Suprapubic skin (tissue), 4 donors: ENCODE results near the gene DBI. TPM values are rescaled to one million over a fixed set of nuclear protein-coding genes. Genes with fewer than 3 reads are reported as not detected.

Experiments
- DNase-seq, 2 donors: peaks; one replicate each; pipeline ENCODE4 v3.0.0-alpha.2; 2019; ENCODE audit warnings: low spot score in 2 of 2
- H3K27ac ChIP-seq: fragments of 200-600 bp; sonication (generic); one replicate; pipeline ENCODE4 v1.5.1; 2019
- H3K27me3 ChIP-seq: fragments of 200-600 bp; sonication (generic); one replicate; pipeline ENCODE4 v1.5.1; 2019
- H3K36me3 ChIP-seq: fragments of 200-600 bp; sonication (generic); one replicate; pipeline ENCODE4 v1.5.1; 2019
- H3K4me1 ChIP-seq: fragments of 200-600 bp; sonication (generic); one replicate; pipeline ENCODE4 v1.5.1; 2019
- H3K4me3 ChIP-seq: fragments of 200-600 bp; sonication (generic); one replicate; pipeline ENCODE4 v1.5.1; 2019; ENCODE audit warnings: mild to moderate bottlenecking
- H3K9me3 ChIP-seq: fragments of 200-600 bp; sonication (generic); one replicate; pipeline ENCODE4 v1.5.1; 2019
- CTCF ChIP-seq, 2 donors: fragments of 200-600 bp in 1 of 2; fragments of 450-650 bp in 1 of 2; sonication (generic) in 1 of 2; IDR thresholded peaks; one replicate each; pipeline ENCODE4 v1.5.1; 2016 to 2019; ENCODE audit warnings: antibody characterized with exemption in 2 of 2, mild to moderate bottlenecking in 1 of 2, moderate library complexity in 1 of 2
- EP300 ChIP-seq: sonication (generic); formaldehyde crosslinking; IDR thresholded peaks from one replicate; pipeline ENCODE4 v1.6.1; 2017; ENCODE audit warnings: antibody characterized with exemption
- POLR2A ChIP-seq, 2 donors: fragments of 450-650 bp; IDR thresholded peaks; one replicate each; pipeline ENCODE4 v1.6.1; 2017; ENCODE audit warnings: antibody characterized with exemption in 2 of 2, mild to moderate bottlenecking in 2 of 2, moderate library complexity in 2 of 2
- POLR2AphosphoS5 ChIP-seq, 3 donors: sonication (generic); formaldehyde crosslinking; IDR thresholded peaks; one replicate each; pipeline ENCODE4 v1.6.1; 2017; ENCODE audit warnings: antibody characterized with exemption in 3 of 3
- WGBS: methylation state at CpG from one replicate; pipeline ENCODE4 v1.1.5; 2018; 5-methylcytosine and 5-hydroxymethylcytosine counted together
- total RNA-seq, 4 donors: library from RNA; depleted of rRNA; stranded (reverse); fragments of >200 nt; gene quantifications; one replicate each; pipeline ENCODE4 v1.1.0, GENCODE V29; 2016

Gene DBI
- total RNA-seq, 4 donors from 2014 or later, result 242 to 376 (median 273) TPM

GRCh38 chr2:119377993-119378345, 11.2 kb downstream of the DBI start:
- TF ChIP-seq POLR2A (IDR thresholded peaks at IDR 0.05), result no peak
- TF ChIP-seq EP300, result no peak
- TF ChIP-seq CTCF (IDR thresholded peaks at IDR 0.05), result no peak
- no peak for TF ChIP-seq POLR2AphosphoS5 (IDR thresholded peaks at IDR 0.05)
- Histone ChIP-seq H3K4me1 (peaks cover 7% of the 10 kb centered on the region), H3K27me3 (no peaks in the 10 kb centered on the region), H3K36me3 (peaks cover 14% of the 10 kb centered on the region), H3K9me3 (no peaks in the 10 kb centered on the region), H3K27ac (no peak overlapping the region), H3K4me3 (no peak overlapping the region)
- WGBS, result 61% methylated on average over 5 of the region's 5 CpGs
- no peak for DNase-seq

GRCh38 chr2:119378566-119378965, 11.8 kb downstream of the DBI start:
- 95% methylated on average over 6 of the region's 6 CpGs for WGBS
- H3K4me1 ChIP-seq, result peaks cover 13% of the 10 kb centered on the region
- H3K27me3 ChIP-seq, result no peaks in the 10 kb centered on the region
- no peak overlapping the region for H3K4me3 ChIP-seq
- DNase-seq, result no peak
- peaks cover 8% of the 10 kb centered on the region for H3K36me3 ChIP-seq
- H3K27ac ChIP-seq, result no peak overlapping the region
- TF ChIP-seq POLR2A (IDR thresholded peaks at IDR 0.05), result no peak
- no peak for TF ChIP-seq POLR2AphosphoS5 (IDR thresholded peaks at IDR 0.05)
- TF ChIP-seq CTCF (IDR thresholded peaks at IDR 0.05), result no peak
- no peak for TF ChIP-seq EP300
- no peaks in the 10 kb centered on the region for H3K9me3 ChIP-seq

- H3K4me1 ChIP-seq, result peaks cover 30% of the 10 kb centered on the region
- H3K27me3 ChIP-seq, result no peaks in the 10 kb centered on the region
- no peak overlapping the region for H3K27ac ChIP-seq
- DNase-seq, result no peak
- WGBS, result 40% methylated on average over 6 of the region's 6 CpGs
- H3K4me3 ChIP-seq, result no peak overlapping the region
- no peaks in the 10 kb centered on the region for H3K36me3 ChIP-seq
- no peaks in the 10 kb centered on the region for H3K9me3 ChIP-seq
- TF ChIP-seq CTCF (IDR thresholded peaks at IDR 0.05) (no peak), POLR2A (IDR thresholded peaks at IDR 0.05) (no peak), EP300 (no peak), POLR2AphosphoS5 (IDR thresholded peaks at IDR 0.05) (no peak)
Observed at GRCh38 chr2:119383410-119384140, 16.8 kb downstream of the DBI start.

- Histone ChIP-seq H3K9me3 (no peaks in the 10 kb centered on the region), H3K27ac (no peak overlapping the region), H3K4me3 (no peak overlapping the region), H3K36me3 (no peaks in the 10 kb centered on the region), H3K27me3 (no peaks in the 10 kb centered on the region), H3K4me1 (peaks cover 44% of the 10 kb centered on the region)
- TF ChIP-seq POLR2A (IDR thresholded peaks at IDR 0.05) (no peak), CTCF (IDR thresholded peaks at IDR 0.05) (no peak), EP300 (no peak), POLR2AphosphoS5 (IDR thresholded peaks at IDR 0.05) (no peak)
- no peak for DNase-seq
- 74% methylated on average over 4 of the region's 4 CpGs for WGBS
Observed at GRCh38 chr2:119384971-119385370, 18.2 kb downstream of the DBI start.

GRCh38 chr2:119385466-119385865, 18.7 kb downstream of the DBI start:
- TF ChIP-seq EP300 (no peak), POLR2A (IDR thresholded peaks at IDR 0.05) (no peak), POLR2AphosphoS5 (IDR thresholded peaks at IDR 0.05) (no peak)
- DNase-seq, result no peak
- no peaks in the 10 kb centered on the region for H3K9me3 ChIP-seq
- no peaks in the 10 kb centered on the region for H3K27me3 ChIP-seq
- peaks cover 49% of the 10 kb centered on the region for H3K4me1 ChIP-seq
- WGBS, result 82% methylated on average over 3 of the region's 3 CpGs
- H3K36me3 ChIP-seq, result no peaks in the 10 kb centered on the region
- H3K4me3 ChIP-seq, result no peak overlapping the region
- H3K27ac ChIP-seq, result no peak overlapping the region
